HepG2 (cell line): Measurements from ENCODE around the gene PKMYT1. TPM values are rescaled to one million over a fixed set of nuclear protein-coding genes. Genes with fewer than 3 reads are reported as not detected.

Source experiments
- ATAC-seq: fragments of 200-7000 bp; cut with Tn5 transposase; 3 replicates; pipeline ENCODE4 v1.9.1; 2020; ENCODE audit warnings: mild to moderate bottlenecking, moderate library complexity
- BruUV-seq: library from RNA; stranded (reverse); fragments of 400-500 nt; replicated peaks from 2 replicates; lab custom pipeline; 2021; lab: Mats Ljungman, UMichigan
- CTCF ChIA-PET: fragments of 300-600 bp; formaldehyde crosslinking; extraction: SDS; loops from one replicate; lab custom pipeline; 2021; ENCODE audit warnings: low total read pairs, inconsistent platforms, low intra/inter-chr PET ratio; lab: Yijun Ruan, JAX
- POLR2A ChIA-PET: fragments of 350-600 bp; sonication (Branson Sonifier 250); formaldehyde crosslinking; loops from one replicate; lab custom pipeline; 2020; ENCODE audit warnings: antibody characterized with exemption, inconsistent platforms; lab: Yijun Ruan, JAX
- DNase-seq: peaks from one replicate; pipeline ENCODE4 v3.0.0-alpha.2; 2015; ENCODE audit warnings: low spot score
- FAIRE-seq: peaks from 3 replicates; lab custom pipeline; 2011; peaks lifted over from hg19 to GRCh38; lab: Jason Lieb, UNC
- H2AFZ ChIP-seq: one replicate; pipeline ENCODE4 v1.6.1; 2011; ENCODE audit warnings: low read length, inconsistent platforms
- H3K27ac ChIP-seq: fragments of 300-600 bp; 3 replicates; pipeline ENCODE4 v1.8.0; 2011; ENCODE audit warnings: mixed run types, mild to moderate bottlenecking, mixed read lengths, low read length, inconsistent platforms; ENCODE audit not compliant: insufficient read depth; ENCODE audit errors: extremely low read length
- H3K27me3 ChIP-seq, 2 experiments: fragments of 200-600 bp in 1 of 2; 2 replicates in 1 of 2; 3 replicates in 1 of 2; pipeline versions ENCODE4 v1.6.0 to v1.8.0; 2011; ENCODE audit warnings: low read length in 2 of 2, mild to moderate bottlenecking in 2 of 2, moderate library complexity in 2 of 2, inconsistent platforms in 1 of 2; ENCODE audit not compliant: insufficient read depth in 2 of 2, control insufficient read depth in 1 of 2
- H3K36me3 ChIP-seq, 2 experiments: fragments of 200-600 bp in 1 of 2; replicated peaks in 1 of 2; 2 replicates in 1 of 2; 3 replicates in 1 of 2; pipeline versions ENCODE4 v1.5.1 to v1.8.0; 2011; ENCODE audit warnings: low read length in 2 of 2, inconsistent platforms in 1 of 2; ENCODE audit not compliant: insufficient read depth in 2 of 2, control insufficient read depth in 1 of 2
- H3K4me1 ChIP-seq: 2 replicates; pipeline ENCODE4 v1.5.1; 2012; ENCODE audit warnings: low read length, inconsistent platforms; ENCODE audit not compliant: insufficient read depth
- H3K4me2 ChIP-seq: 2 replicates; pipeline ENCODE4 v1.6.0; 2011; ENCODE audit warnings: low read depth, low read length, inconsistent platforms
- H3K4me3 ChIP-seq, 3 experiments: fragments of 200-600 bp in 1 of 3; sonication (generic), shearing (Covaris generic) in 1 of 3; replicated peaks in 1 of 3; 2 replicates each; pipeline ENCODE4 v1.5.1; 2011 to 2016; ENCODE audit warnings: low read length in 3 of 3, inconsistent platforms in 2 of 3, low read depth in 2 of 3, mild to moderate bottlenecking in 2 of 3, control low read depth in 1 of 3, mixed read lengths in 1 of 3; ENCODE audit not compliant: insufficient read depth in 1 of 3
- H3K79me2 ChIP-seq: one replicate; pipeline ENCODE4 v1.6.1; 2011; ENCODE audit warnings: low read length, inconsistent platforms; ENCODE audit not compliant: insufficient read depth
- H3K9ac ChIP-seq: 2 replicates; pipeline ENCODE4 v1.6.0; 2011; ENCODE audit warnings: mild to moderate bottlenecking, low read depth, low read length, inconsistent platforms; ENCODE audit not compliant: insufficient read depth
- H3K9me3 ChIP-seq: 2 replicates; pipeline ENCODE4 v1.5.1; 2012; ENCODE audit warnings: mild to moderate bottlenecking, low read length
- H4K20me1 ChIP-seq: 2 replicates; pipeline ENCODE4 v1.6.0; 2011; ENCODE audit warnings: inconsistent platforms, mild to moderate bottlenecking, low read length, moderate library complexity; ENCODE audit not compliant: insufficient read depth
- AGO2 ChIP-seq: fragments of 200-400 bp; formaldehyde crosslinking; optimal IDR thresholded peaks from 2 replicates; pipeline ENCODE3; 2017; ENCODE audit warnings: mild to moderate bottlenecking, low read depth, low read length, moderate library complexity
- CHD2 ChIP-seq: IDR thresholded peaks from 2 replicates; pipeline ENCODE4 v1.6.1; 2011; ENCODE audit warnings: low read depth, low read length, improper control_type of control experiment
- CREB3 ChIP-seq: sonication (generic); formaldehyde crosslinking; IDR thresholded peaks from 2 replicates; pipeline ENCODE4 v1.5.0; 2020; ENCODE audit warnings: missing genetic modification reagents
- ELK4 ChIP-seq: sonication (generic); formaldehyde crosslinking; IDR thresholded peaks from 2 replicates; pipeline ENCODE4 v1.9.0; 2021; ENCODE audit warnings: missing genetic modification reagents, borderline replicate concordance
- IKZF1 ChIP-seq: fragments of 450-650 bp; IDR thresholded peaks from 2 replicates; pipeline ENCODE4 v1.7.1; 2016
- RAD21 ChIP-seq: fragments of 450-650 bp; formaldehyde crosslinking; IDR thresholded peaks from 2 replicates; pipeline ENCODE4 v1.5.0; 2020; ENCODE audit warnings: mild to moderate bottlenecking
- SMARCE1 ChIP-seq: fragments of 450-650 bp; IDR thresholded peaks from 2 replicates; pipeline ENCODE4 v1.6.1; 2017; ENCODE audit warnings: borderline replicate concordance
- SMC3 ChIP-seq: IDR thresholded peaks from 2 replicates; pipeline ENCODE4 v1.6.1; 2011; ENCODE audit warnings: low read length, improper control_type of control experiment
- SP5 ChIP-seq: IDR thresholded peaks from 2 replicates; pipeline ENCODE4 v1.6.1; 2016; ENCODE audit warnings: low read depth, borderline replicate concordance
- ZFP41 ChIP-seq: sonication (generic); formaldehyde crosslinking; IDR thresholded peaks from 2 replicates; pipeline ENCODE4 v1.4.0; 2020; ENCODE audit warnings: mild to moderate bottlenecking, missing genetic modification reagents, borderline replicate concordance
- ZNF276 ChIP-seq: sonication (generic); formaldehyde crosslinking; IDR thresholded peaks from 2 replicates; pipeline ENCODE4 v1.4.0; 2020; ENCODE audit warnings: mild to moderate bottlenecking, low read depth, missing genetic modification reagents
- ZNF30 ChIP-seq: sonication (generic); formaldehyde crosslinking; IDR thresholded peaks from 2 replicates; pipeline ENCODE4 v1.5.0; 2020; ENCODE audit warnings: mild to moderate bottlenecking, missing genetic modification reagents
- ZNF383 ChIP-seq: sonication (generic); formaldehyde crosslinking; IDR thresholded peaks from 2 replicates; pipeline ENCODE4 v1.4.0; 2020; ENCODE audit warnings: missing genetic modification reagents, mild to moderate bottlenecking, borderline replicate concordance
- ZNF496 ChIP-seq: sonication (generic); formaldehyde crosslinking; IDR thresholded peaks from 2 replicates; pipeline ENCODE4 v1.8.1; 2023; ENCODE audit warnings: mild to moderate bottlenecking, moderate library complexity, missing genetic modification reagents; ENCODE audit not compliant: insufficient replicate concordance
- ZNF574 ChIP-seq: sonication (generic); formaldehyde crosslinking; IDR thresholded peaks from 2 replicates; pipeline ENCODE4 v1.4.0; 2020; ENCODE audit warnings: missing genetic modification reagents
- ZNF7 ChIP-seq: IDR thresholded peaks from 2 replicates; pipeline ENCODE4 v1.6.1; 2016; ENCODE audit warnings: missing biosample characterization, missing genetic modification reagents
- ZSCAN21 ChIP-seq: sonication (generic); formaldehyde crosslinking; IDR thresholded peaks from 2 replicates; pipeline ENCODE4 v1.8.0; 2022; ENCODE audit warnings: mild to moderate bottlenecking, missing genetic modification reagents, moderate library complexity, borderline replicate concordance
- WGBS: methylation state at CpG from one replicate; pipeline ENCODE4 v1.1.6; 2017; ENCODE audit warnings: low lambda C conversion rate; 5-methylcytosine and 5-hydroxymethylcytosine counted together
- in situ Hi-C: cut with HindIII; loops from 2 replicates; pipeline ENCODE4 v1.10.0; 2017; ENCODE audit warnings: low pct_unique_long_range_greater_than_20kb; ENCODE audit not compliant: extremely low pct_ligation_motif_present
- intact Hi-C: fragments of 100-400 bp; cut with micrococcal nuclease; formaldehyde crosslinking; loops from one replicate; pipeline ENCODE4 v1.10.0; 2022; ENCODE audit not compliant: unreplicated experiment
- polyA plus RNA-seq, 8 experiments: library from polyadenylated mRNA; depleted of rRNA in 3 of 8; stranded (reverse) in 7 of 8; unstranded in 1 of 8; fragments of >200 nt; fragmentation: Illumina TruSeq in 4 of 8; extraction: Trizol in 4 of 8; gene quantifications; 2 replicates each; pipeline versions ENCODE4 v1.2.1 to v1.2.3, GENCODE V29; 2011 to 2016; ENCODE audit warnings: low read depth in 4 of 8, missing spikeins in 1 of 8, mixed read lengths in 1 of 8; ENCODE audit not compliant: insufficient read depth in 1 of 8
- total RNA-seq, 5 experiments: library from RNA; depleted of rRNA; stranded (reverse); fragments of >200 nt; fragmentation: Illumina TruSeq; extraction: Trizol; gene quantifications; 2 replicates each; pipeline ENCODE4 v1.2.3, GENCODE V29; 2016; ENCODE audit warnings: low read depth in 1 of 5

Gene PKMYT1
- total and polyA plus RNA-seq, 2 of the 13 experiments (the other 11 are each of a cell fraction or from before 2014, with no cell fraction given): 7.0 to 27.8 TPM

- no TSS peak for BruUV-seq
- FAIRE-seq: no peak
- Histone ChIP-seq H3K27me3 (no peaks in the 10 kb centered on the region), H4K20me1 (no peaks in the 10 kb centered on the region), H3K4me1 (0 out of 2 replicates have a peak, but pooled peaks cover 9% of the 10 kb centered on the region), H3K9ac (no peak overlapping the region), H3K4me3 (no peak overlapping the region), H3K9me3 (no peaks in the 10 kb centered on the region), H3K36me3 (peaks cover 8 to 9% of the 10 kb centered on the region in 2 experiments; a peak in 3 of 5 replicates), H3K79me2 (no peaks in the 10 kb centered on the region), H2AFZ (no peak overlapping the region), H3K27ac (no peak overlapping the region), H3K4me2 (no peak overlapping the region)
- DNase-seq: no peak
- ATAC-seq: no peak
- ChIA-PET POLR2A (no interaction called here), CTCF (no interaction called here)
- 87% methylated on average over 6 of the region's 15 CpGs for WGBS
- no peak for TF ChIP-seq ZNF574
- no peak for TF ChIP-seq ZNF7 (CRISPR knock-in tag)
- no peak for TF ChIP-seq AGO2
- no peak for TF ChIP-seq ZFP41
- no peak for TF ChIP-seq ZSCAN21 (CRISPR knock-in tag)
- no peak for TF ChIP-seq SMARCE1
- no peak for TF ChIP-seq IKZF1
- no peak for TF ChIP-seq ELK4
- TF ChIP-seq ZNF383 (CRISPR knock-in tag): no peak
- TF ChIP-seq SP5 (CRISPR knock-in tag): no peak
- TF ChIP-seq ZNF276: no peak
- no peak for TF ChIP-seq ZNF496 (CRISPR knock-in tag)
- no peak for TF ChIP-seq ZNF30 (CRISPR knock-in tag)
- no peak for TF ChIP-seq CHD2
- no peak for TF ChIP-seq CREB3 (CRISPR knock-in tag)
- TF ChIP-seq SMC3: no peak
- no peak for TF ChIP-seq RAD21 (CRISPR knock-in tag)
- intact Hi-C loops (no loop called here), in situ Hi-C loops (no loop called here)
Measured at GRCh38 chr16:2930236-2930635, 50.0 kb downstream of the PKMYT1 start.
